Measurements from ENCODE around the gene CCDC86. TPM values are rescaled to one million over a fixed set of nuclear protein-coding genes. Genes with fewer than 3 reads are reported as not detected.

CCDC86 gene
- total RNA-seq, 2 donors from 2014 or later: 10.9 to 32.1 TPM

DNA sequence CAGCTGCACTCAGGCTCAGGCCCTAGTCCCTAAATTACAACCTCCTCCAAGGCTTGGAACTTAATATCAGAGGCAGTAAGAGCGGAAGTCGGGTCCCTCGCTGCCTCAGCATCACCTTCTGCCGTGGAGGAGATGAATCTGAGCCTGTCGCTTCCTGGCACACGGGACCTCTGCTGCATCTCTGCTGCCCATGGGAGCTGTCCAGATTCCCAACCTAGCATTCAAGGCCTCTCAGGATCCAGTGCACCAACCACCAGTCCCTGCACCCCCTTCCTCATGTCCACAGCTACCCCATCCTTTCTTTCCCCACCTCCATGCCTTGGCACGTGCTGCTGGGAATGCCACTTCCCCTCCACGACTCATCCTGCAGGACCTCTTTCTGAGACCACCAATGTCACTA lies 16.3 kb downstream of the CCDC86 start:
- no peak for DNase-seq
- Histone ChIP-seq H3K27me3 (no peaks in the 10 kb centered on the region), H3K36me3 (no peaks in the 10 kb centered on the region), H3K27ac (no peak overlapping the region), H3K4me3 (no peak overlapping the region), H3K9ac (ENCODE audit: low read depth in 2 of 2, low read length in 2 of 2) (no peak overlapping the region), H3K4me1 (peaks cover under 1% of the 10 kb centered on the region), H3K9me3 (no peaks in the 10 kb centered on the region)
- TF ChIP-seq, protein P1, sequence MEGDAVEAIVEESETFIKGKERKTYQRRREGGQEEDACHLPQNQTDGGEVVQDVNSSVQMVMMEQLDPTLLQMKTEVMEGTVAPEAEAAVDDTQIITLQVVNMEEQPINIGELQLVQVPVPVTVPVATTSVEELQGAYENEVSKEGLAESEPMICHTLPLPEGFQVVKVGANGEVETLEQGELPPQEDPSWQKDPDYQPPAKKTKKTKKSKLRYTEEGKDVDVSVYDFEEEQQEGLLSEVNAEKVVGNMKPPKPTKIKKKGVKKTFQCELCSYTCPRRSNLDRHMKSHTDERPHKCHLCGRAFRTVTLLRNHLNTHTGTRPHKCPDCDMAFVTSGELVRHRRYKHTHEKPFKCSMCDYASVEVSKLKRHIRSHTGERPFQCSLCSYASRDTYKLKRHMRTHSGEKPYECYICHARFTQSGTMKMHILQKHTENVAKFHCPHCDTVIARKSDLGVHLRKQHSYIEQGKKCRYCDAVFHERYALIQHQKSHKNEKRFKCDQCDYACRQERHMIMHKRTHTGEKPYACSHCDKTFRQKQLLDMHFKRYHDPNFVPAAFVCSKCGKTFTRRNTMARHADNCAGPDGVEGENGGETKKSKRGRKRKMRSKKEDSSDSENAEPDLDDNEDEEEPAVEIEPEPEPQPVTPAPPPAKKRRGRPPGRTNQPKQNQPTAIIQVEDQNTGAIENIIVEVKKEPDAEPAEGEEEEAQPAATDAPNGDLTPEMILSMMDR (IDR thresholded peaks at IDR 0.05): no peak
- intact Hi-C loops (cut with DNase I): no loop called here

DNA sequence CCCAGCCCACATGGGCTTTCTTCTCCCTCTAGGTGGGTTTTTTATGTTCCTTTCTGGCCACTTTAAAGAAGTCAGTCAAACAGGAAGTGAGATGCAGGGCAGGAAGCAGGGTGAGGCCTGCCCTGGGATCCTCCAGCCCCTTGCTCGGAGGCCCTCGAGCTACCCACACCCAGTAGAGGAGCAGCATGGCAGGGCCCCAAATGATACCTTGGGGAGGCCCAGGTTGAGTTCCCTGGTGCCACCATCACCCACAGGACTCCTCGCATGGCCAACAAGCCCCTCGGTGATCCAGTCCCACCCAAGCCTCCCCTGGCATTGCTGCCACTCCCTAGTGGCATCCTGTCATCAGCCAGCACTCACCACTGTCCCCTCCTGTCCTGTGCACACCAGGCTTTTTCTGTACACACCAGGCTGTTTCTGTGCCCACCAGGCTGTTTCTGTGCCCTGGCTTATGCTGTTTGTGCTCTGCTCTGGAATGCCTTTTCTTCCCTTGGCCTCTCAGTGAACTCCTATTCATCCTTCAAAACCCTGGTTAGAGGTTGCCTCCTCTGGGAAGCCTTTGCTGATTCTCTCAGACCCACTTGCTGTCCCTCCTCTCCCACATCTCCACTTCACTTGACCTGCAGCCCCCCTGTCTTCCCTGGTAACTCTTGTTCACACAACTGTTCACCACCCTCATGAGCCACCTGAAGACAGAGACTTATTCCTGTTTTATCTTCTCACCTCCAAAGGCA lies 17.0 kb downstream of the CCDC86 start:
- H3K4me1 ChIP-seq: no peaks in the 10 kb centered on the region
- no peaks in the 10 kb centered on the region for H3K36me3 ChIP-seq
- no peak overlapping the region for H3K27ac ChIP-seq
- no peak for DNase-seq
- intact Hi-C loops (cut with DNase I): no loop called here
- no peak overlapping the region for H3K4me3 ChIP-seq
- H3K9me3 ChIP-seq: no peaks in the 10 kb centered on the region
- TF ChIP-seq, protein P1 (IDR thresholded peaks at IDR 0.05): no peak
- no peak overlapping the region for H3K9ac ChIP-seq (ENCODE audit: low read depth in 2 of 2, low read length in 2 of 2)
- H3K27me3 ChIP-seq: no peaks in the 10 kb centered on the region

DNA sequence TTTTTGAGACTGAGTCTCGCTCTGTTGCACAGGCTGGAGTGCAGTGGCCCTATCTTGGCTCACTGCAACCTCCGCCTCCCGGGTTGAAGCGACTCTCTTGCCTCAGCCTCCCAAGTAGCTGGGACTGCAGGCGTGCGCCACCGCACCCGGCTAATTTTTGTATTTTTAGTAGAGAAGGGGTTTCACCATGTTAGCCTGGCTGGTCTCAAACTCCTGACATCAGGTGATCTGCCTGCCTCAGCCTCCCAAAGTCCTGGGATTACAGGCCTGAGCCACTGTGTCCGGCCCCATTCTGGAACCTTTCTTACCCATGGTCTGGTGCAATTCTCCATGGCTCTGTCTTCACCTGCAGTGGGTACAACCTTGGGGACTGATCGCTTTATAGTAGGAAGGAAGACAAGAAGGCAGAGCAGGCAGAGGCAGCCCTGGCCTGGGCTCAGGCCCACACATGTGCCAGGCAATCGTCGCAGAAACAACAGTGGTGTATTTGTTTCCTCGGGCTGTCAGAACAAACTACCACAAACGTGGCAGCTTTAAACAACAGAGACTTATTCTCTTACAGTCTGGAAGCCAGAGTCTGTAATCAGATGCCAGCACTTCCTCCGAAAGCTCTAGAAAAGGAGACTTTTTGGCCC lies 17.8 kb downstream of the CCDC86 start:
- Histone ChIP-seq H3K36me3 (no peaks in the 10 kb centered on the region), H3K4me1 (no peaks in the 10 kb centered on the region), H3K9me3 (no peaks in the 10 kb centered on the region), H3K27me3 (no peaks in the 10 kb centered on the region), H3K27ac (no peak overlapping the region), H3K4me3 (no peak overlapping the region), H3K9ac (ENCODE audit: low read depth in 2 of 2, low read length in 2 of 2) (no peak overlapping the region)
- no peak for DNase-seq
- TF ChIP-seq, protein P1 (IDR thresholded peaks at IDR 0.05): no peak
- intact Hi-C loops (cut with DNase I): no loop called here

DNA sequence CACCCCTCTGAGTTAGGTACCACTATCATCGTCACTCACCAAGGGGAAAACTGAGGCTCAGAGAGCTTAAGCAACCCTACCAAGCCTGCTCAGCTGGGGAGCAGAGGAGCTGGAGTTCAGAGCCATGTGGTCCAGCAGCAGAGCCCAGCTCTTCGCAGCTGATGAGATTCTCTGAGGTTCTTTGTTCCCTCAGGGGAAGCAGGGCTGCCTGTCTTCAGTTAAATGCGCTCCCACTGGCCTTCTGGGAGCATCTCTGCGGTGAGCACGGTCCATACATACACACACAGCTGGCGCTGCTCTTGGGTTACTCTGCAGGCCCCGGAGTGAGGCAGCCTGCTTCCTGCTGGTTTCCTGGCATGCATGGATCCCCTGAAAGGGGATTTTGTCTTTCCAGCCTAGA lies 19.0 kb downstream of the CCDC86 start:
- H3K9me3 ChIP-seq: no peaks in the 10 kb centered on the region
- H3K27me3 ChIP-seq: no peaks in the 10 kb centered on the region
- TF ChIP-seq, protein P1 (IDR thresholded peaks at IDR 0.05): no peak
- H3K4me3 ChIP-seq: no peak overlapping the region
- DNase-seq: no peak
- H3K36me3 ChIP-seq: no peaks in the 10 kb centered on the region
- no peak overlapping the region for H3K27ac ChIP-seq
- intact Hi-C loops (cut with DNase I): no loop called here
- no peak overlapping the region for H3K9ac ChIP-seq (ENCODE audit: low read depth in 2 of 2, low read length in 2 of 2)
- H3K4me1 ChIP-seq: no peaks in the 10 kb centered on the region

DNA sequence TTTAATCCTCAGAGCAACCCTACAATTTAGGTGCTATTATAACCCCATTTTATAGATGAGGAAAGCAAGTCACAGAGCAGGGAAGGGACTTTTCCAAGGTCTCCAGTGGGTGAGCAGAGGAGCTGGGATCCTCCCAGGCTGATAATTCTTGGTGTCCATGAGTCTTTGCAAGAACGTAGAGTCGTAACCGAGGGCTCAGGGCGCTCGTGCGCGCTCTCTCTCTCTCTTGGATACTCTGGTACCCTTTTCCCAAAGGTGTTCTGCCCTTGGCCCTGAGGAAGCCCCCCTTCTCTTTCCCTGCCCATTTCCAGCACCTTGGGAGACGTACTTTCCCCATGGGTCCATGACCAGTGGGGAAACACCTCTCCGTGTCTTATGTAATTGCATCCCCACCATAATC lies 20.3 kb downstream of the CCDC86 start:
- Histone ChIP-seq H3K36me3 (no peaks in the 10 kb centered on the region), H3K9ac (ENCODE audit: low read depth in 2 of 2, low read length in 2 of 2) (no peak overlapping the region), H3K9me3 (no peaks in the 10 kb centered on the region), H3K4me1 (no peaks in the 10 kb centered on the region), H3K4me3 (no peak overlapping the region), H3K27me3 (no peaks in the 10 kb centered on the region), H3K27ac (no peak overlapping the region)
- DNase-seq: no peak
- TF ChIP-seq, protein P1 (IDR thresholded peaks at IDR 0.05): no peak
- intact Hi-C loops (cut with DNase I): no loop called here
